ENCODE results near the gene RBP4. TPM values are rescaled to one million over a fixed set of nuclear protein-coding genes. Genes with fewer than 3 reads are reported as not detected.

Gene RBP4
- polyA plus RNA-seq, 4 donors, result 1.6 to 111 (median 14.0) TPM

- H3K9me3 ChIP-seq (ENCODE audit: control insufficient read depth in 2 of 2, insufficient read depth in 1 of 2, low read depth in 1 of 2, low read length in 1 of 2), result no peaks in the 10 kb centered on the region
- H3K4me1 ChIP-seq (ENCODE audit: control insufficient read depth in 3 of 3, insufficient read depth in 2 of 3, low read depth in 1 of 3, low read length in 2 of 3), result no peaks in the 10 kb centered on the region
- 70 to 81% (median 79%) methylated on average over 9 of the region's 9 CpGs for WGBS, 3 donors
- no peak overlapping the region for H3K27ac ChIP-seq (ENCODE audit: low read depth in 1 of 3, low read length in 2 of 3)
- no peaks in the 10 kb centered on the region for H3K27me3 ChIP-seq (ENCODE audit: control insufficient read depth in 3 of 3, insufficient read depth in 3 of 3, low read length in 3 of 3)
- no peaks in the 10 kb centered on the region for H3K36me3 ChIP-seq (ENCODE audit: control insufficient read depth in 3 of 3, insufficient read depth in 2 of 3, low read depth in 1 of 3, low read length in 3 of 3)
- FAIRE-seq, result no peak
- no peak overlapping the region for H3K4me3 ChIP-seq (ENCODE audit: low read depth in 1 of 3, low read length in 3 of 3)
- DNase-seq, result no peak
These were observed 14.7 kb upstream of the RBP4 start for GRCh38 chr10:93615576-93616235.

GRCh38 chr10:93614101-93614825 lies 13.2 kb upstream of the RBP4 start:
- H3K27me3 ChIP-seq (ENCODE audit: control insufficient read depth in 3 of 3, insufficient read depth in 3 of 3, low read length in 3 of 3), result no peaks in the 10 kb centered on the region
- H3K4me3 ChIP-seq (ENCODE audit: low read depth in 1 of 3, low read length in 3 of 3), result no peak overlapping the region
- DNase-seq, result no peak
- H3K4me1 ChIP-seq (ENCODE audit: control insufficient read depth in 3 of 3, insufficient read depth in 2 of 3, low read depth in 1 of 3, low read length in 2 of 3), result no peaks in the 10 kb centered on the region
- WGBS, 3 donors, result 70 to 78% (median 76%) methylated on average over 7 of the region's 7 CpGs
- no peak for FAIRE-seq
- H3K27ac ChIP-seq (ENCODE audit: low read depth in 1 of 3, low read length in 2 of 3), result no peak overlapping the region
- no peaks in the 10 kb centered on the region for H3K36me3 ChIP-seq (ENCODE audit: control insufficient read depth in 3 of 3, insufficient read depth in 2 of 3, low read depth in 1 of 3, low read length in 3 of 3)
- H3K9me3 ChIP-seq (ENCODE audit: control insufficient read depth in 2 of 2, insufficient read depth in 1 of 2, low read depth in 1 of 2, low read length in 1 of 2), result no peaks in the 10 kb centered on the region

- Histone ChIP-seq H3K4me3 (ENCODE audit: low read depth in 1 of 3, low read length in 3 of 3) (no peak overlapping the region), H3K27ac (ENCODE audit: low read depth in 1 of 3, low read length in 2 of 3) (no peak overlapping the region), H3K9me3 (ENCODE audit: control insufficient read depth in 2 of 2, insufficient read depth in 1 of 2, low read depth in 1 of 2, low read length in 1 of 2) (no peaks in the 10 kb centered on the region), H3K27me3 (ENCODE audit: control insufficient read depth in 3 of 3, insufficient read depth in 3 of 3, low read length in 3 of 3) (peaks cover 0 to under 1% (median 0%) of the 10 kb centered on the region in 3 donors), H3K36me3 (ENCODE audit: control insufficient read depth in 3 of 3, insufficient read depth in 2 of 3, low read depth in 1 of 3, low read length in 3 of 3) (no peaks in the 10 kb centered on the region), H3K4me1 (ENCODE audit: control insufficient read depth in 3 of 3, insufficient read depth in 2 of 3, low read depth in 1 of 3, low read length in 2 of 3) (no peaks in the 10 kb centered on the region)
- WGBS, 3 donors, result 76 to 89% (median 83%) methylated on average over 3 of the region's 3 CpGs
- DNase-seq, result no peak
- FAIRE-seq, result no peak
These were observed 12.1 kb upstream of the RBP4 start for GRCh38 chr10:93613126-93613525.

GRCh38 chr10:93612311-93612710 lies 11.3 kb upstream of the RBP4 start, which contains the start of gene PDE6C:
TSS of gene PDE6C (plus strand) at chr10:93612537. CDS start at chr10:93612726, 189 bp downstream.
- no peak within 1 kb of the TSS for H3K4me3 ChIP-seq (ENCODE audit: low read depth in 1 of 3, low read length in 3 of 3)
- no peak within 1 kb of the TSS for H3K27ac ChIP-seq (ENCODE audit: low read depth in 1 of 3, low read length in 2 of 3)
- no peak for DNase-seq
- no peaks in the 10 kb centered on the region for H3K4me1 ChIP-seq (ENCODE audit: control insufficient read depth in 3 of 3, insufficient read depth in 2 of 3, low read depth in 1 of 3, low read length in 2 of 3)
- FAIRE-seq, result no peak
- no peaks in the 10 kb centered on the region for H3K36me3 ChIP-seq (ENCODE audit: control insufficient read depth in 3 of 3, insufficient read depth in 2 of 3, low read depth in 1 of 3, low read length in 3 of 3)
- H3K27me3 ChIP-seq (ENCODE audit: control insufficient read depth in 3 of 3, insufficient read depth in 3 of 3, low read length in 3 of 3), result peaks cover 0 to 2% (median 0%) of the 10 kb centered on the region in 3 donors
- 73 to 86% (median 85%) methylated on average over 6 of the region's 6 CpGs for whole genome bisulfite sequencing, 3 donors
- no peaks in the 10 kb centered on the region for H3K9me3 ChIP-seq (ENCODE audit: control insufficient read depth in 2 of 2, insufficient read depth in 1 of 2, low read depth in 1 of 2, low read length in 1 of 2)

GRCh38 chr10:93608421-93608820 lies 7.4 kb upstream of the RBP4 start:
- Histone ChIP-seq H3K36me3 (ENCODE audit: control insufficient read depth in 3 of 3, insufficient read depth in 2 of 3, low read depth in 1 of 3, low read length in 3 of 3) (no peaks in the 10 kb centered on the region), H3K4me3 (ENCODE audit: low read depth in 1 of 3, low read length in 3 of 3) (no peak overlapping the region), H3K4me1 (ENCODE audit: control insufficient read depth in 3 of 3, insufficient read depth in 2 of 3, low read depth in 1 of 3, low read length in 2 of 3) (no peaks in the 10 kb centered on the region), H3K9me3 (ENCODE audit: control insufficient read depth in 2 of 2, insufficient read depth in 1 of 2, low read depth in 1 of 2, low read length in 1 of 2) (no peaks in the 10 kb centered on the region), H3K27ac (ENCODE audit: low read depth in 1 of 3, low read length in 2 of 3) (no peak overlapping the region), H3K27me3 (ENCODE audit: control insufficient read depth in 3 of 3, insufficient read depth in 3 of 3, low read length in 3 of 3) (peaks cover 0 to 9% (median 4%) of the 10 kb centered on the region in 3 donors)
- DNase-seq (no peak), FAIRE-seq (no peak)
- WGBS, 3 donors, result 81 to 89% (median 84%) methylated on average over 3 of the region's 3 CpGs

- H3K4me3 ChIP-seq (ENCODE audit: low read depth in 1 of 3, low read length in 3 of 3), result no peak overlapping the region
- no peak overlapping the region for H3K27ac ChIP-seq (ENCODE audit: low read depth in 1 of 3, low read length in 2 of 3)
- no peaks in the 10 kb centered on the region for H3K36me3 ChIP-seq (ENCODE audit: control insufficient read depth in 3 of 3, insufficient read depth in 2 of 3, low read depth in 1 of 3, low read length in 3 of 3)
- no peaks in the 10 kb centered on the region for H3K9me3 ChIP-seq (ENCODE audit: control insufficient read depth in 2 of 2, insufficient read depth in 1 of 2, low read depth in 1 of 2, low read length in 1 of 2)
- FAIRE-seq (no peak), DNase-seq (no peak)
- H3K4me1 ChIP-seq (ENCODE audit: control insufficient read depth in 3 of 3, insufficient read depth in 2 of 3, low read depth in 1 of 3, low read length in 2 of 3), result no peaks in the 10 kb centered on the region
- WGBS, 3 donors, result 16 to 37% (median 21%) methylated on average over 2 of the region's 2 CpGs
- H3K27me3 ChIP-seq (ENCODE audit: control insufficient read depth in 3 of 3, insufficient read depth in 3 of 3, low read length in 3 of 3), result peaks cover 7 to 38% (median 7%) of the 10 kb centered on the region in 3 donors
These were observed 3.1 kb upstream of the RBP4 start for GRCh38 chr10:93604146-93604545.

GRCh38 chr10:93603023-93603422 lies 2.0 kb upstream of the RBP4 start:
- Histone ChIP-seq H3K4me3 (ENCODE audit: low read depth in 1 of 3, low read length in 3 of 3) (no peak overlapping the region), H3K9me3 (ENCODE audit: control insufficient read depth in 2 of 2, insufficient read depth in 1 of 2, low read depth in 1 of 2, low read length in 1 of 2) (no peaks in the 10 kb centered on the region), H3K36me3 (ENCODE audit: control insufficient read depth in 3 of 3, insufficient read depth in 2 of 3, low read depth in 1 of 3, low read length in 3 of 3) (no peaks in the 10 kb centered on the region), H3K27me3 (ENCODE audit: control insufficient read depth in 3 of 3, insufficient read depth in 3 of 3, low read length in 3 of 3) (peaks cover 5 to 38% (median 7%) of the 10 kb centered on the region in 3 donors), H3K4me1 (ENCODE audit: control insufficient read depth in 3 of 3, insufficient read depth in 2 of 3, low read depth in 1 of 3, low read length in 2 of 3) (no peaks in the 10 kb centered on the region), H3K27ac (ENCODE audit: low read depth in 1 of 3, low read length in 2 of 3) (no peak overlapping the region)
- no peak for FAIRE-seq
- DNase-seq, result no peak
- 90 to 96% (median 93%) methylated on average over 2 of the region's 2 CpGs for WGBS, 3 donors

GRCh38 chr10:93601774-93602162 lies 733 bp upstream of the RBP4 start:
- H3K27ac ChIP-seq (ENCODE audit: low read depth in 1 of 3, low read length in 2 of 3), result no peak overlapping the region
- H3K4me1 ChIP-seq (ENCODE audit: control insufficient read depth in 3 of 3, insufficient read depth in 2 of 3, low read depth in 1 of 3, low read length in 2 of 3), result no peaks in the 10 kb centered on the region
- peaks cover 3 to 38% (median 7%) of the 10 kb centered on the region in 3 donors for H3K27me3 ChIP-seq (ENCODE audit: control insufficient read depth in 3 of 3, insufficient read depth in 3 of 3, low read length in 3 of 3)
- no peaks in the 10 kb centered on the region for H3K9me3 ChIP-seq (ENCODE audit: control insufficient read depth in 2 of 2, insufficient read depth in 1 of 2, low read depth in 1 of 2, low read length in 1 of 2)
- DNase-seq (no peak), FAIRE-seq (no peak)
- H3K4me3 ChIP-seq (ENCODE audit: low read depth in 1 of 3, low read length in 3 of 3), result peak overlapping the region in 1 of 3 donors; percentile 31
- 6 to 8% (median 7%) methylated on average over 7 of the region's 7 CpGs for WGBS, 3 donors
- no peaks in the 10 kb centered on the region for H3K36me3 ChIP-seq (ENCODE audit: control insufficient read depth in 3 of 3, insufficient read depth in 2 of 3, low read depth in 1 of 3, low read length in 3 of 3)
